OCI-LY7 (cell line): Measurements from ENCODE around the gene SHPK.

Experiments used
- CTCF ChIP-seq: fragments of 200-600 bp; sonication (generic); conservative IDR thresholded peaks from 2 replicates; pipeline ENCODE4 v1.5.1; 2014; ENCODE audit warnings: mild to moderate bottlenecking, antibody characterized with exemption, low read length, moderate library complexity, mixed read lengths
- EZH2phosphoT487 ChIP-seq: fragments of 200-600 bp; sonication (generic); IDR thresholded peaks from 2 replicates; pipeline ENCODE4 v1.6.1; 2018; ENCODE audit warnings: low read depth, borderline replicate concordance, mild to moderate bottlenecking, mixed run types, antibody characterized with exemption, low read length, moderate library complexity, mixed read lengths

DNA sequence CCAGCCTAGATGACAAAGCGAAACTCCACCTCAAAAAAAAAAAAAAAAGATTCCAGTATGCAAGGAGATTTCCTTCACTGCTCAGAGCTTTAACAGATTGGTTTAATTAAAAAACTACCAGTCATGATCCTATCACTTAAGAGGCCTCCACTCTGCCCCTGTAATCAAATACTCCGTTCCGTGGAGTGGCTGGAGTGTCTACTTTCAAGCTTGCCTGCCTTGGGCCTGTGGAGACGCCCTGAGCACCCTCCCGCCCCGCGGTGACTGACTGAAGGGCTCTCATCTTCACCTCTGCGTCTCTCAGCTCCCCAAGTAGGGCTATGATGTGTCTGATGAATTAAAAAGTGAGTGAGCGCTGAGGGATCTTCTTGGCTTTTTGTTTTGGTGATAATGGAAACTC is 53.1 kb downstream of the SHPK start:
- TF ChIP-seq CTCF (no peak), EZH2phosphoT487 (no peak)
